ENCODE measurements around the gene TUBB1. TPM values are rescaled to one million over a fixed set of nuclear protein-coding genes. Genes with fewer than 3 reads are reported as not detected.

Gene TUBB1
- total RNA-seq, 1 donor from 2014 or later = 0.19 TPM

DNA sequence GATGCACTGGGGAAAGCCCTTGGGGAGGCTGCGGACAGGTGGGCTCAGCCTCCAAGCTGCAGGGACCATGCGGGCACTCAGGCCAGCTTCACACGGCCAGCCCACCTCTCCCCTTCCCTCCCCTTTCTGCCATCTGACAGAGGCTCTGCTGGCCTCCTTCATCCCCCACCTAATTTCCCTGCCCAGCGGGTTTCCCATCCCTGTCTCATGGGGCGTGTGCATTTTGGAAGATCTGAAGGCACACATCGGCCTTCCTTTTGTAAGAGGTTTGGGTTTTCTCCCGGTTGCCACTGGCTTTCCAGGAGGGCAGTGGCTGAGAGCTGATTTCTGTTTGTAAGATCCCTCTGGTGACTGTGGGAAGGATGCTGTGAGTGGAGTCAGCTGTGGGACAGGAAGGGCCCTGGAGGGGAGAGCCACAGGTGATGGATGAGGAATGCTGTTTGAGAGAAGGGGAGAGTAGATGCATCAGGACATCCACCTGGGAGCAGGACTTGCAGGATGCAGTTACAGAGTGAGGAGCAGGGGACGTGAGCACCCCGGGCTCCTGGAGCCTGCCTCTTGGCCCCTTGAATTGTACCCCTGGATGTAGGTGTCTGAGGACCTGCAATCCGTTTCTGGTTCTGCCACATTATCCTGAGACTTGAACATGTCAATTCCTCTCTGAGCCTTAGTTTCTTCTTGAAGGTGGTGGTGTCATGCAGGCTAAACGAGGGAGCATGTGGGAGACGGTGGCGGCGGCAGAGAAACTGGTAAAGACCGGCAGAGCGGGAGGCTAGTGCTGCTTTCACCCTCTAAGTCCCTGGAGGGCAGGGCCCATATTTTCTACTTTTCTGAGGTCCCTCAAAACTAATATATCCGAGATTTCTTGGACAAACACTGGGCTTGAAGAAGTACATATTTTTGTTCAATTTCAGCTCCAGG is 5.9 kb upstream of the TUBB1 start:
- H3K4me1 Mint-ChIP-seq (ENCODE audit: low read depth) = peaks cover 15% of the 10 kb centered on the region
- peaks cover 53% of the 10 kb centered on the region for H3K27me3 Mint-ChIP-seq
- H3K36me3 Mint-ChIP-seq (ENCODE audit: insufficient read depth) = no peaks in the 10 kb centered on the region
- no peak overlapping the region for H3K27ac Mint-ChIP-seq
- H3K9me3 Mint-ChIP-seq (ENCODE audit: low read depth) = no peaks in the 10 kb centered on the region
- DNase-seq (ENCODE audit: low spot score, unreplicated experiment) = no peak
- no peak overlapping the region for H3K4me3 Mint-ChIP-seq (ENCODE audit: low read depth)
- TF ChIP-seq, protein P1, sequence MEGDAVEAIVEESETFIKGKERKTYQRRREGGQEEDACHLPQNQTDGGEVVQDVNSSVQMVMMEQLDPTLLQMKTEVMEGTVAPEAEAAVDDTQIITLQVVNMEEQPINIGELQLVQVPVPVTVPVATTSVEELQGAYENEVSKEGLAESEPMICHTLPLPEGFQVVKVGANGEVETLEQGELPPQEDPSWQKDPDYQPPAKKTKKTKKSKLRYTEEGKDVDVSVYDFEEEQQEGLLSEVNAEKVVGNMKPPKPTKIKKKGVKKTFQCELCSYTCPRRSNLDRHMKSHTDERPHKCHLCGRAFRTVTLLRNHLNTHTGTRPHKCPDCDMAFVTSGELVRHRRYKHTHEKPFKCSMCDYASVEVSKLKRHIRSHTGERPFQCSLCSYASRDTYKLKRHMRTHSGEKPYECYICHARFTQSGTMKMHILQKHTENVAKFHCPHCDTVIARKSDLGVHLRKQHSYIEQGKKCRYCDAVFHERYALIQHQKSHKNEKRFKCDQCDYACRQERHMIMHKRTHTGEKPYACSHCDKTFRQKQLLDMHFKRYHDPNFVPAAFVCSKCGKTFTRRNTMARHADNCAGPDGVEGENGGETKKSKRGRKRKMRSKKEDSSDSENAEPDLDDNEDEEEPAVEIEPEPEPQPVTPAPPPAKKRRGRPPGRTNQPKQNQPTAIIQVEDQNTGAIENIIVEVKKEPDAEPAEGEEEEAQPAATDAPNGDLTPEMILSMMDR (IDR thresholded peaks at IDR 0.05; ENCODE audit: unreplicated experiment) = no peak

DNA sequence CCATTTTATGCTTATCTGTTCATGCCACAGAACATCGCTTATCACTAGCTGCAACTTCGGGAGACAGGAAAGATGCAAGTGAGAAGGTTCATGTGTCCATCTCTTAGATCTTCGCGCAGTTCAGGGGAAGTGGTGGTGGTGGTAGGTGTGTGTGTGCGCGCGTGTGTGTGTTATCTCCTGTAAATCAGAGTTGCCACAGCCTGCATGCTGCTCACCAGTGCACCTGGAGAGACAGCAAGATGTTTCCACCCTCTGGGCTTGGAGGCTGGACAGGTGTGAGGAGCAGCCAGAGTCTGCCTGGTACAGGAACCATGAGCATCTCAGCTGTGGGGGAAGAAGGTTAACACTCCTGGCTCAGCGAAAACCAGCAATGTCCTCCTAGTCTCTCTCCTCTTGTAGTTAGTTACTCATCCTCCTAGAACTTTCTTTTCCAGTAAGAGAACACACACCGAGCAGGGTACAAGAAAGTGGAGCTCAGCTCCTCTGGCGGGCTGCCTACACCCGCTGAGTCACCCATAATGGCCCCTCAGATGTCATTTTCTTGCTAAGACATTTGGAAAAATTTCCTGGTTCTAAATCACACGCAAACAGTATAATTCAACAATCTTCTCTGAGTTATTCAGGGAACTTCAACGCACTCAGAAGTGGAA is 5.1 kb upstream of the TUBB1 start:
- H3K4me3 Mint-ChIP-seq (ENCODE audit: low read depth) = no peak overlapping the region
- TF ChIP-seq, protein P1 (IDR thresholded peaks at IDR 0.05; ENCODE audit: unreplicated experiment) = no peak
- no peaks in the 10 kb centered on the region for H3K9me3 Mint-ChIP-seq (ENCODE audit: low read depth)
- no peak for DNase-seq (ENCODE audit: low spot score, unreplicated experiment)
- peaks cover 15% of the 10 kb centered on the region for H3K4me1 Mint-ChIP-seq (ENCODE audit: low read depth)
- no peak overlapping the region for H3K27ac Mint-ChIP-seq
- no peaks in the 10 kb centered on the region for H3K36me3 Mint-ChIP-seq (ENCODE audit: insufficient read depth)
- peaks cover 48% of the 10 kb centered on the region for H3K27me3 Mint-ChIP-seq

DNA sequence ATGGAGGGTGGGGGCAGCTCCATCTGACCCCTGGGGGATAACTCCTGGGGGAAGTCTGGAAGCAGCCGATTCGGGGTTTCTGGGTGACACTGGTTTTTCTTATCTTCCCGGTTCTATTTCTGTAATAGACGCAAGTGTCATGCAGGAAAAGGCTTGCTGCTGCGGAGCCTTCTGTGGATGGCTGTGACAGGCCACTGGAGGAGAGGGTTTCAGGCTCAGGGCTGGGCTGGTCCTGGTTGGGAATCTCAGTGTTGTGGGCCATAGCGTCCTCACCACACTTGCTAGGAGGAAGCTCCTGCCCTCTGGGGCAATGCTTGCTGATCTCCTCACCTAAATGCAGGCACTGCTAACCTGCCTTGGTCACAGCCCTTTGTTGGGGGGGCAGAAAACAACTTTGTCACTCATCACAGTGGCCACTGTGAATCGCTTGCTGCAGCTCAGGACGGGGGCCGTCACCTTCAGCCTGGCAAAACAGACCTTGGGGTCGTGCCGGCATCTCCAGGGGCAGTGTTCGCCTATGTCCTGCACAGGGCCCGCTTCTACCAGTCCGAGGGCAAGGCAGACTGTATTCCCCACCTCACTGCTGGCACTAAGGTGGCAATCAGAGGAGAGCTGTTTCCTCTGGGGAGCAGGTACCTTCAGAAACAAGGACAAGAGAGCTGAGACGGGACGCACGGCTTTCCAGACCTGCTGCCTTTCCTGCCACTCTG is 4.4 kb upstream of the TUBB1 start:
- Mint-ChIP-seq H3K27me3 (peaks cover 45% of the 10 kb centered on the region), H3K4me1 (ENCODE audit: low read depth) (peaks cover 15% of the 10 kb centered on the region), H3K36me3 (ENCODE audit: insufficient read depth) (no peaks in the 10 kb centered on the region), H3K4me3 (ENCODE audit: low read depth) (no peak overlapping the region), H3K27ac (no peak overlapping the region), H3K9me3 (ENCODE audit: low read depth) (no peaks in the 10 kb centered on the region)
- TF ChIP-seq, protein P1 (IDR thresholded peaks at IDR 0.05; ENCODE audit: unreplicated experiment) = no peak
- no peak for DNase-seq (ENCODE audit: low spot score, unreplicated experiment)

DNA sequence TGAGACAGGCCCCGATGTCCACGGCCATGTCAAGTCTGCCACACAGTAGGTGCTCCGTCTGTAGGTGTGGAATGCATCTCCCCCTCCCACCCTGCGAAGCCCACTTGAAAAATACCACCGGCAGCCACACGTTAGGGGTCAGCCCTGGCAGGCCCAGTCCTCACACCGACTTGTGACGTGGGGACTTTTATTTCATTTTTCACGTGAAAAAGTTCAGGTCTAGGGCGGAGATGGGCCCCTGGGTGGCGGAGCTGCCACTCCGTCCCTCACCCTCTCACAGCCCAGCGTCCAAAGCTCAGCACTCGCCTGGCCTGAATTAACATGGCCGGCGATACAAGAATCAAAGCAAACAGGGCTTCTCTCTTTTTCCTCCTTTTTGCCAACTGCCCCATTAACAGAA is 3.8 kb upstream of the TUBB1 start:
- Mint-ChIP-seq H3K36me3 (ENCODE audit: insufficient read depth) (no peaks in the 10 kb centered on the region), H3K4me1 (ENCODE audit: low read depth) (peaks cover 15% of the 10 kb centered on the region), H3K27me3 (peaks cover 39% of the 10 kb centered on the region), H3K27ac (no peak overlapping the region), H3K9me3 (ENCODE audit: low read depth) (no peaks in the 10 kb centered on the region), H3K4me3 (ENCODE audit: low read depth) (no peak overlapping the region)
- TF ChIP-seq, protein P1 (IDR thresholded peaks at IDR 0.05; ENCODE audit: unreplicated experiment) = no peak
- DNase-seq (ENCODE audit: low spot score, unreplicated experiment) = no peak

All from progenitor cell of endocrine pancreas (in vitro differentiated cells).